GM23338 (cell line): ENCODE data around the gene CECR2. TPM values are rescaled to one million over a fixed set of nuclear protein-coding genes. Genes with fewer than 3 reads are reported as not detected.

Experiments
- ATAC-seq: fragments of 200-7000 bp; cut with Tn5 transposase; 3 replicates; pipeline ENCODE4 v1.9.1; 2020
- DNase-seq: peaks from one replicate; pipeline ENCODE4 v3.0.0-alpha.2; 2015; ENCODE audit warnings: low spot score
- H2AFZ ChIP-seq: fragments of 200-600 bp; sonication (generic); 2 replicates; pipeline ENCODE4 v1.8.0; 2016; ENCODE audit warnings: antibody characterized with exemption, mild to moderate bottlenecking, moderate library complexity
- H3F3A ChIP-seq: fragments of 200-600 bp; sonication (generic); replicated peaks from 2 replicates; pipeline ENCODE4 v1.8.0; 2017; ENCODE audit warnings: antibody characterized with exemption, mixed run types, low read depth
- H3K27ac ChIP-seq: fragments of 200-600 bp; sonication (generic); 2 replicates; pipeline ENCODE4 v1.6.1; 2016; ENCODE audit warnings: low read depth
- H3K27me3 ChIP-seq: fragments of 200-600 bp; sonication (generic); 2 replicates; pipeline ENCODE4 v1.8.0; 2016; ENCODE audit warnings: mild to moderate bottlenecking, mixed run types, moderate library complexity; ENCODE audit not compliant: insufficient read depth
- H3K36me3 ChIP-seq: fragments of 200-600 bp; sonication (generic); 2 replicates; pipeline ENCODE4 v1.8.0; 2016; ENCODE audit warnings: mild to moderate bottlenecking; ENCODE audit not compliant: insufficient read depth
- H3K4me1 ChIP-seq: fragments of 200-600 bp; sonication (generic); 2 replicates; pipeline ENCODE4 v1.8.0; 2016; ENCODE audit warnings: mild to moderate bottlenecking, moderate library complexity; ENCODE audit not compliant: insufficient read depth
- H3K4me2 ChIP-seq: fragments of 200-600 bp; sonication (generic); 2 replicates; pipeline ENCODE4 v1.7.1; 2017; ENCODE audit warnings: mixed run types
- H3K4me3 ChIP-seq: fragments of 200-600 bp; sonication (generic); 2 replicates; pipeline ENCODE4 v1.6.1; 2016; ENCODE audit warnings: mixed run types
- H3K79me2 ChIP-seq: fragments of 200-600 bp; sonication (generic); replicated peaks from 2 replicates; pipeline ENCODE4 v1.8.0; 2017; ENCODE audit warnings: mild to moderate bottlenecking; ENCODE audit not compliant: insufficient read depth
- H3K9me2 ChIP-seq: fragments of 200-600 bp; sonication (generic); 2 replicates; pipeline ENCODE4 v1.8.0; 2017; ENCODE audit not compliant: insufficient read depth
- H4K20me1 ChIP-seq: fragments of 200-600 bp; sonication (generic); replicated peaks from 2 replicates; pipeline ENCODE4 v1.8.0; 2017; ENCODE audit warnings: mild to moderate bottlenecking; ENCODE audit not compliant: insufficient read depth
- H3K27ac Mint-ChIP-seq: 2 replicates; pipeline ENCODE4 v1.8.0; 2020; ENCODE audit warnings: inconsistent platforms, mild to moderate bottlenecking, moderate library complexity, mixed read lengths
- H3K27me3 Mint-ChIP-seq: 3 replicates; pipeline ENCODE4 v1.8.0; 2022; ENCODE audit warnings: low read depth, mild to moderate bottlenecking, moderate library complexity, mixed read lengths, inconsistent platforms; ENCODE audit not compliant: insufficient read depth, poor library complexity
- H3K36me3 Mint-ChIP-seq: 3 replicates; pipeline ENCODE4 v1.8.0; 2021; ENCODE audit warnings: low read depth, mild to moderate bottlenecking, inconsistent platforms, moderate library complexity, mixed read lengths
- H3K4me1 Mint-ChIP-seq: 3 replicates; pipeline ENCODE4 v1.8.0; 2020; ENCODE audit warnings: mild to moderate bottlenecking, inconsistent platforms, mixed read lengths
- H3K4me3 Mint-ChIP-seq: 3 replicates; pipeline ENCODE4 v1.8.0; 2021; ENCODE audit warnings: moderate library complexity, mild to moderate bottlenecking, inconsistent platforms, mixed read lengths
- H3K9me3 Mint-ChIP-seq: 3 replicates; pipeline ENCODE4 v1.8.0; 2020; ENCODE audit warnings: moderate library complexity, mild to moderate bottlenecking, inconsistent platforms, mixed read lengths
- CTCF ChIP-seq, 2 experiments: fragments of 200-600 bp in 1 of 2; sonication (generic) in 1 of 2; conservative IDR thresholded peaks; 2 replicates each; pipeline versions ENCODE4 v1.5.1 to v1.6.1; 2016 to 2017; ENCODE audit warnings: antibody characterized with exemption in 2 of 2, low read depth in 2 of 2, mild to moderate bottlenecking in 2 of 2, moderate library complexity in 1 of 2
- ETS1 ChIP-seq: IDR thresholded peaks from 2 replicates; pipeline ENCODE4 v1.6.1; 2016; ENCODE audit warnings: antibody characterized with exemption
- EZH2 ChIP-seq: fragments of 200-600 bp; sonication (generic); IDR thresholded peaks from one replicate; pipeline ENCODE4 v1.8.0; 2017; ENCODE audit warnings: antibody characterized with exemption, mild to moderate bottlenecking, low read depth; ENCODE audit not compliant: unreplicated experiment
- JUNB ChIP-seq: IDR thresholded peaks from one replicate; pipeline ENCODE4 v1.6.1; 2016; ENCODE audit warnings: antibody characterized with exemption; ENCODE audit not compliant: unreplicated experiment
- NANOG ChIP-seq: IDR thresholded peaks from 2 replicates; pipeline ENCODE4 v1.6.1; 2016; ENCODE audit warnings: antibody characterized with exemption, borderline replicate concordance
- ZNF114 ChIP-seq: fragments of 250-450 bp; sonication (Bioruptor Pico); IDR thresholded peaks from 2 replicates; pipeline ENCODE4 v1.5.0; 2020; ENCODE audit warnings: mild to moderate bottlenecking, moderate library complexity
- ZNF331 ChIP-seq: fragments of 250-450 bp; sonication (Bioruptor Pico); IDR thresholded peaks from 2 replicates; pipeline ENCODE4 v1.5.0; 2020; ENCODE audit warnings: low read depth, mild to moderate bottlenecking, moderate library complexity
- ZNF462 ChIP-seq: fragments of 250-450 bp; sonication (Bioruptor Pico); IDR thresholded peaks from 2 replicates; pipeline ENCODE4 v1.5.0; 2020; ENCODE audit warnings: mild to moderate bottlenecking, moderate library complexity
- polyA plus RNA-seq: library from polyadenylated mRNA; unstranded; fragments of >200 nt; fragmentation: Nextera tagmentation; extraction: Ambion mirVana; gene quantifications from 2 replicates; pipeline ENCODE4 v1.2.1, GENCODE V29; 2016
- total RNA-seq: library from RNA; depleted of rRNA; stranded (reverse); fragments of >200 nt; shearing (Covaris generic); gene quantifications from 2 replicates; pipeline ENCODE4 v1.2.3, GENCODE V29; 2014
- TF ChIP-seq, protein P1 (sequence below): IDR thresholded peaks from one replicate; pipeline ENCODE4 v1.6.1; 2018; ENCODE audit warnings: antibody characterized with exemption; ENCODE audit not compliant: unreplicated experiment

The CECR2 gene
- total and polyA plus RNA-seq, 2 experiments from 2014 or later: 18.4 to 110 TPM

- TF ChIP-seq ZNF331 (no peak), ETS1 (no peak), CTCF (conservative IDR thresholded peaks at IDR 0.05; ENCODE audit: low read depth in 2 of 2) (no peak), ZNF462 (CRISPR knock-in tag) (no peak), NANOG (no peak), JUNB (no peak), ZNF114 (CRISPR knock-in tag) (no peak), EZH2 (no peak)
- TF ChIP-seq, protein P1, sequence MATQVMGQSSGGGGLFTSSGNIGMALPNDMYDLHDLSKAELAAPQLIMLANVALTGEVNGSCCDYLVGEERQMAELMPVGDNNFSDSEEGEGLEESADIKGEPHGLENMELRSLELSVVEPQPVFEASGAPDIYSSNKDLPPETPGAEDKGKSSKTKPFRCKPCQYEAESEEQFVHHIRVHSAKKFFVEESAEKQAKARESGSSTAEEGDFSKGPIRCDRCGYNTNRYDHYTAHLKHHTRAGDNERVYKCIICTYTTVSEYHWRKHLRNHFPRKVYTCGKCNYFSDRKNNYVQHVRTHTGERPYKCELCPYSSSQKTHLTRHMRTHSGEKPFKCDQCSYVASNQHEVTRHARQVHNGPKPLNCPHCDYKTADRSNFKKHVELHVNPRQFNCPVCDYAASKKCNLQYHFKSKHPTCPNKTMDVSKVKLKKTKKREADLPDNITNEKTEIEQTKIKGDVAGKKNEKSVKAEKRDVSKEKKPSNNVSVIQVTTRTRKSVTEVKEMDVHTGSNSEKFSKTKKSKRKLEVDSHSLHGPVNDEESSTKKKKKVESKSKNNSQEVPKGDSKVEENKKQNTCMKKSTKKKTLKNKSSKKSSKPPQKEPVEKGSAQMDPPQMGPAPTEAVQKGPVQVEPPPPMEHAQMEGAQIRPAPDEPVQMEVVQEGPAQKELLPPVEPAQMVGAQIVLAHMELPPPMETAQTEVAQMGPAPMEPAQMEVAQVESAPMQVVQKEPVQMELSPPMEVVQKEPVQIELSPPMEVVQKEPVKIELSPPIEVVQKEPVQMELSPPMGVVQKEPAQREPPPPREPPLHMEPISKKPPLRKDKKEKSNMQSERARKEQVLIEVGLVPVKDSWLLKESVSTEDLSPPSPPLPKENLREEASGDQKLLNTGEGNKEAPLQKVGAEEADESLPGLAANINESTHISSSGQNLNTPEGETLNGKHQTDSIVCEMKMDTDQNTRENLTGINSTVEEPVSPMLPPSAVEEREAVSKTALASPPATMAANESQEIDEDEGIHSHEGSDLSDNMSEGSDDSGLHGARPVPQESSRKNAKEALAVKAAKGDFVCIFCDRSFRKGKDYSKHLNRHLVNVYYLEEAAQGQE: no peak
- Histone ChIP-seq H3K27me3 (no peaks in the 10 kb centered on the region), H3K9me2 (no peaks in the 10 kb centered on the region), H3K27ac (peak overlapping the region; percentile 92), H3K79me2 (peaks cover 100% of the 10 kb centered on the region), H3K4me2 (peak overlapping the region; percentile 73; the same call in 1 of the 2 replicates), H4K20me1 (peaks cover 76% of the 10 kb centered on the region), H3F3A (peaks cover 7% of the 10 kb centered on the region; the same call in 1 of the 2 replicates), H3K4me3 (no peak overlapping the region), H3K4me1 (peaks cover 80% of the 10 kb centered on the region), H3K36me3 (no peaks in the 10 kb centered on the region), H2AFZ (no peak overlapping the region)
- Mint-ChIP-seq H3K36me3 (no peaks in the 10 kb centered on the region; the same call in 2 of the 3 replicates), H3K4me1 (peaks cover 83% of the 10 kb centered on the region), H3K4me3 (0 out of 3 replicates have a peak overlapping the region, but pooled peaks have one; percentile 19), H3K27ac (no peak overlapping the region; the same call in 1 of the 2 replicates), H3K9me3 (no peaks in the 10 kb centered on the region), H3K27me3 (no peaks in the 10 kb centered on the region)
- ATAC-seq: no peak
- DNase-seq: no peak
Observed at GRCh38 chr22:17435375-17435774, 66.1 kb downstream of the CECR2 start.
